Loucy (cell line): ENCODE data around the gene NOL6.
"Not testable (repeated sequence)": the region's sequence is repeated elsewhere in the genome, so short reads cannot be mapped to it uniquely, and the experiment has no call there.

Experiments used
- H2AFZ ChIP-seq: fragments of 200-600 bp; sonication (generic); 2 replicates; pipeline ENCODE4 v1.6.0; 2016; ENCODE audit warnings: antibody characterized with exemption, mild to moderate bottlenecking, low read length, moderate library complexity
- H3F3A ChIP-seq: fragments of 200-600 bp; 2 replicates; pipeline ENCODE4 v1.6.0; 2016; ENCODE audit warnings: antibody characterized with exemption, low read depth, mild to moderate bottlenecking
- H3K27me3 ChIP-seq: fragments of 200-600 bp; sonication (generic); 2 replicates; pipeline ENCODE4 v1.6.1; 2014; ENCODE audit warnings: low read length, mild to moderate bottlenecking; ENCODE audit not compliant: insufficient read depth, poor library complexity, severe bottlenecking
- H3K36me3 ChIP-seq: fragments of 200-600 bp; sonication (generic); 2 replicates; pipeline ENCODE4 v1.6.1; 2016; ENCODE audit warnings: low read length; ENCODE audit not compliant: insufficient read depth
- H3K4me1 ChIP-seq: fragments of 200-600 bp; sonication (generic); 2 replicates; pipeline ENCODE4 v1.5.1; 2014; ENCODE audit warnings: low read length, mild to moderate bottlenecking; ENCODE audit not compliant: insufficient read depth, poor library complexity, severe bottlenecking
- H3K4me2 ChIP-seq: fragments of 200-600 bp; sonication (generic); 2 replicates; pipeline ENCODE4 v1.6.0; 2014; ENCODE audit warnings: antibody characterized with exemption, low read length, low read depth, mild to moderate bottlenecking; ENCODE audit not compliant: poor library complexity, severe bottlenecking
- H3K4me3 ChIP-seq: fragments of 200-600 bp; sonication (generic); 2 replicates; pipeline ENCODE4 v1.5.1; 2014; ENCODE audit warnings: low read length, mild to moderate bottlenecking, mixed read lengths; ENCODE audit not compliant: poor library complexity, severe bottlenecking
- H3K79me2 ChIP-seq: fragments of 200-600 bp; sonication (generic); 2 replicates; pipeline ENCODE4 v1.6.1; 2014; ENCODE audit warnings: low read length; ENCODE audit not compliant: insufficient read depth
- H3K9ac ChIP-seq: fragments of 200-600 bp; sonication (generic); 2 replicates; pipeline ENCODE4 v1.6.0; 2014; ENCODE audit warnings: mild to moderate bottlenecking, low read depth, low read length, moderate library complexity; ENCODE audit not compliant: poor library complexity, severe bottlenecking
- H3K9me2 ChIP-seq: fragments of 200-600 bp; sonication (generic); replicated peaks from 2 replicates; pipeline ENCODE4 v1.6.1; 2016; ENCODE audit warnings: low read depth, low read length, mixed read lengths
- H3K9me3 ChIP-seq: fragments of 200-600 bp; sonication (generic); 2 replicates; pipeline ENCODE4 v1.6.1; 2014; ENCODE audit warnings: mild to moderate bottlenecking, antibody characterized with exemption, low read length, low read depth; ENCODE audit not compliant: insufficient read depth
- H4K20me1 ChIP-seq: fragments of 200-600 bp; sonication (generic); 2 replicates; pipeline ENCODE4 v1.6.0; 2014; ENCODE audit warnings: antibody characterized with exemption, low read length, mild to moderate bottlenecking; ENCODE audit not compliant: insufficient read depth, poor library complexity, severe bottlenecking
- CTCF ChIP-seq: fragments of 200-600 bp; sonication (generic); conservative IDR thresholded peaks from 2 replicates; pipeline ENCODE4 v1.5.1; 2014; ENCODE audit warnings: mild to moderate bottlenecking, antibody characterized with exemption, low read length
- EZH2phosphoT487 ChIP-seq: fragments of 200-600 bp; IDR thresholded peaks from 2 replicates; pipeline ENCODE4 v1.6.1; 2018; ENCODE audit warnings: antibody characterized with exemption, mild to moderate bottlenecking, moderate library complexity, borderline replicate concordance

Gene NOL6

GRCh38 chr9:33489066-33489465 is 15.3 kb upstream of the NOL6 start:
- H4K20me1 ChIP-seq, result no peaks in the 10 kb centered on the region
- no peaks in the 10 kb centered on the region for H3K27me3 ChIP-seq
- H3F3A ChIP-seq, result no peaks in the 10 kb centered on the region
- no peaks in the 10 kb centered on the region for H3K4me1 ChIP-seq
- no peak overlapping the region for H3K4me2 ChIP-seq
- H3K9me2 ChIP-seq, result no peaks in the 10 kb centered on the region
- H3K79me2 ChIP-seq, result no peaks in the 10 kb centered on the region
- H3K9me3 ChIP-seq, result no peaks in the 10 kb centered on the region
- H3K4me3 ChIP-seq, result no peak overlapping the region
- H3K9ac ChIP-seq, result no peak overlapping the region
- no peak overlapping the region for H2AFZ ChIP-seq
- no peaks in the 10 kb centered on the region for H3K36me3 ChIP-seq
- TF ChIP-seq EZH2phosphoT487 (no peak), CTCF (no peak)

- H3K9ac ChIP-seq, H3K4me1 ChIP-seq, H2AFZ ChIP-seq, H3K9me3 ChIP-seq, H3K9me2 ChIP-seq, H3K27me3 ChIP-seq, H3K4me2 ChIP-seq, H3K36me3 ChIP-seq, H3F3A ChIP-seq, H4K20me1 ChIP-seq, H3K79me2 ChIP-seq, H3K4me3 ChIP-seq: not testable (repeated sequence)
Measured at GRCh38 chr9:33485312-33485711, 11.6 kb upstream of the NOL6 start.

GRCh38 chr9:33480976-33481375 is 7.3 kb upstream of the NOL6 start:
- Histone ChIP-seq H3K4me2 (no peak overlapping the region), H3K36me3 (peaks cover 4% of the 10 kb centered on the region; the same call in 1 of the 2 replicates), H3K79me2 (no peaks in the 10 kb centered on the region), H3K9me2 (no peaks in the 10 kb centered on the region), H3K9me3 (no peaks in the 10 kb centered on the region), H2AFZ (no peak overlapping the region), H3K4me1 (no peaks in the 10 kb centered on the region), H3K27me3 (no peaks in the 10 kb centered on the region), H4K20me1 (no peaks in the 10 kb centered on the region), H3K4me3 (no peak overlapping the region), H3K9ac (no peak overlapping the region), H3F3A (no peaks in the 10 kb centered on the region)
- no peak for TF ChIP-seq CTCF
- no peak for TF ChIP-seq EZH2phosphoT487

- H3K9me2 ChIP-seq, result no peaks in the 10 kb centered on the region
- no peak for TF ChIP-seq CTCF
- no peak for TF ChIP-seq EZH2phosphoT487
- H3K4me2 ChIP-seq, result no peak overlapping the region
- no peak overlapping the region for H3K4me3 ChIP-seq
- H2AFZ ChIP-seq, result no peak overlapping the region
- H3K4me1 ChIP-seq, result no peaks in the 10 kb centered on the region
- H3K9ac ChIP-seq, result no peak overlapping the region
- H4K20me1 ChIP-seq, result no peaks in the 10 kb centered on the region
- H3K36me3 ChIP-seq, result peaks cover 4% of the 10 kb centered on the region; the same call in 1 of the 2 replicates
- no peaks in the 10 kb centered on the region for H3K9me3 ChIP-seq
- H3K79me2 ChIP-seq, result no peaks in the 10 kb centered on the region
- H3F3A ChIP-seq, result no peaks in the 10 kb centered on the region
- H3K27me3 ChIP-seq, result no peaks in the 10 kb centered on the region
Measured at GRCh38 chr9:33480106-33480505, 6.4 kb upstream of the NOL6 start.
